H9 (cell line): Measurements from ENCODE around the gene UROS. TPM values are rescaled to one million over a fixed set of nuclear protein-coding genes. Genes with fewer than 3 reads are reported as not detected.

Experiments
- DNase-seq: peaks from one replicate; pipeline ENCODE4 v3.0.0-alpha.2; 2017
- H2AFZ ChIP-seq: one replicate; pipeline ENCODE4 v1.6.1; 2013; ENCODE audit warnings: mild to moderate bottlenecking, low read length, control low read depth, moderate library complexity
- H2AK5ac ChIP-seq: 2 replicates; pipeline ENCODE4 v1.6.1; 2013; ENCODE audit warnings: low read length, control low read depth, mixed read lengths; ENCODE audit not compliant: insufficient read length
- H2BK120ac ChIP-seq: one replicate; pipeline ENCODE4 v1.6.1; 2013; ENCODE audit warnings: low read depth, mild to moderate bottlenecking, low read length, control low read depth, inconsistent platforms; ENCODE audit not compliant: poor library complexity, severe bottlenecking
- H2BK12ac ChIP-seq: 2 replicates; pipeline ENCODE4 v1.6.1; 2013; ENCODE audit warnings: low read length, control low read depth, mixed read lengths, low read depth; ENCODE audit not compliant: insufficient read length
- H2BK15ac ChIP-seq: 2 replicates; pipeline ENCODE4 v1.6.1; 2013; ENCODE audit warnings: low read depth, low read length, control low read depth
- H2BK20ac ChIP-seq: one replicate; pipeline ENCODE4 v1.6.1; 2013; ENCODE audit warnings: low read depth, mild to moderate bottlenecking, low read length, control low read depth, inconsistent platforms; ENCODE audit not compliant: poor library complexity, severe bottlenecking
- H2BK5ac ChIP-seq: 2 replicates; pipeline ENCODE4 v1.6.1; 2013; ENCODE audit warnings: low read length, control low read depth, mixed read lengths; ENCODE audit not compliant: insufficient read length
- H3K14ac ChIP-seq: 2 replicates; pipeline ENCODE4 v1.6.1; 2013; ENCODE audit warnings: low read length, control low read depth; ENCODE audit not compliant: insufficient read depth
- H3K18ac ChIP-seq: 2 replicates; pipeline ENCODE4 v1.6.1; 2013; ENCODE audit warnings: low read depth, mild to moderate bottlenecking, mixed read lengths, low read length, control low read depth; ENCODE audit not compliant: insufficient read length
- H3K23ac ChIP-seq: 2 replicates; pipeline ENCODE4 v1.6.1; 2013; ENCODE audit warnings: low read length, control low read depth, mixed read lengths, low read depth; ENCODE audit not compliant: insufficient read length
- H3K23me2 ChIP-seq: 2 replicates; pipeline ENCODE4 v1.6.1; 2013; ENCODE audit warnings: low read depth, mild to moderate bottlenecking, mixed read lengths, low read length, control low read depth; ENCODE audit not compliant: insufficient read length, poor library complexity, severe bottlenecking
- H3K27ac ChIP-seq: 2 replicates; pipeline ENCODE4 v1.5.1; 2013; ENCODE audit warnings: low read length, control low read depth, mixed read lengths, low read depth; ENCODE audit not compliant: insufficient read length
- H3K27me3 ChIP-seq: 2 replicates; pipeline ENCODE4 v1.6.1; 2013; ENCODE audit warnings: low read length, control low read depth, inconsistent platforms; ENCODE audit not compliant: insufficient read depth
- H3K4ac ChIP-seq: 2 replicates; pipeline ENCODE4 v1.6.1; 2013; ENCODE audit warnings: low read depth, mild to moderate bottlenecking, control low read depth, inconsistent platforms, low read length, moderate library complexity
- H3K4me1 ChIP-seq: 2 replicates; pipeline ENCODE4 v1.6.1; 2013; ENCODE audit warnings: low read length, control low read depth, inconsistent platforms; ENCODE audit not compliant: insufficient read depth
- H3K4me2 ChIP-seq: 2 replicates; pipeline ENCODE4 v1.6.1; 2013; ENCODE audit warnings: low read length, control low read depth, mixed read lengths; ENCODE audit not compliant: insufficient read length, insufficient read depth
- H3K56ac ChIP-seq: 2 replicates; pipeline ENCODE4 v1.6.1; 2013; ENCODE audit warnings: low read depth, mild to moderate bottlenecking, mixed read lengths, low read length, control low read depth; ENCODE audit not compliant: insufficient read length
- H3K79me1 ChIP-seq: 2 replicates; pipeline ENCODE4 v1.6.1; 2013; ENCODE audit warnings: low read depth, mild to moderate bottlenecking, moderate library complexity, low read length, control low read depth, inconsistent platforms; ENCODE audit not compliant: insufficient read depth, poor library complexity, severe bottlenecking
- H3K79me2 ChIP-seq: 2 replicates; pipeline ENCODE4 v1.6.1; 2013; ENCODE audit warnings: low read length, control low read depth, inconsistent platforms; ENCODE audit not compliant: insufficient read depth
- H3K9ac ChIP-seq: 2 replicates; pipeline ENCODE4 v1.6.1; 2013; ENCODE audit warnings: low read length, control low read depth, mixed read lengths; ENCODE audit not compliant: insufficient read length; ENCODE audit errors: extremely low read depth
- H3K9me3 ChIP-seq: one replicate; pipeline ENCODE4 v1.6.1; 2013; ENCODE audit warnings: low read depth, low read length, inconsistent platforms; ENCODE audit not compliant: control insufficient read depth
- H3T11ph ChIP-seq: one replicate; pipeline ENCODE4 v1.6.1; 2013; ENCODE audit warnings: mild to moderate bottlenecking, low read length, control low read depth, inconsistent platforms
- H4K20me1 ChIP-seq: one replicate; pipeline ENCODE4 v1.6.1; 2013; ENCODE audit not compliant: control insufficient read depth, insufficient read length, insufficient read depth
- H4K5ac ChIP-seq: 2 replicates; pipeline ENCODE4 v1.6.1; 2013; ENCODE audit warnings: low read depth, mild to moderate bottlenecking, mixed read lengths, low read length, control low read depth; ENCODE audit not compliant: insufficient read length
- H4K8ac ChIP-seq: replicated peaks from 2 replicates; pipeline ENCODE4 v1.6.1; 2013; ENCODE audit warnings: low read length, control low read depth, mixed read lengths, low read depth; ENCODE audit not compliant: insufficient read length
- H4K91ac ChIP-seq: 2 replicates; pipeline ENCODE4 v1.6.1; 2013; ENCODE audit warnings: low read depth, mild to moderate bottlenecking, moderate library complexity, mixed read lengths, low read length, control low read depth; ENCODE audit not compliant: insufficient read length
- H3K27ac Mint-ChIP-seq, 3 experiments: 2 replicates in 2 of 3; 3 replicates in 1 of 3; pipeline ENCODE4 v1.8.0; 2020 to 2021; ENCODE audit warnings: mixed read lengths in 3 of 3, mild to moderate bottlenecking in 1 of 3, moderate library complexity in 1 of 3
- H3K27me3 Mint-ChIP-seq: 2 replicates; pipeline ENCODE4 v1.8.0; 2021; ENCODE audit warnings: low read depth, mild to moderate bottlenecking, moderate library complexity, mixed read lengths
- H3K36me3 Mint-ChIP-seq, 3 experiments: 2 replicates in 2 of 3; 3 replicates in 1 of 3; pipeline ENCODE4 v1.8.0; 2020 to 2021; ENCODE audit warnings: low read depth in 3 of 3, mixed read lengths in 3 of 3; ENCODE audit not compliant: insufficient read depth in 1 of 3
- H3K4me1 Mint-ChIP-seq, 2 experiments: 2 replicates each; pipeline ENCODE4 v1.8.0; 2020; ENCODE audit warnings: mixed read lengths in 2 of 2
- H3K4me3 Mint-ChIP-seq, 2 experiments: 2 replicates in 1 of 2; 3 replicates in 1 of 2; pipeline ENCODE4 v1.8.0; 2020 to 2021; ENCODE audit warnings: mild to moderate bottlenecking in 2 of 2, mixed read lengths in 2 of 2, moderate library complexity in 1 of 2
- H3K9me3 Mint-ChIP-seq, 2 experiments: 2 replicates in 1 of 2; 3 replicates in 1 of 2; pipeline ENCODE4 v1.8.0; 2020; ENCODE audit warnings: mild to moderate bottlenecking in 2 of 2, mixed read lengths in 2 of 2, moderate library complexity in 1 of 2
- CTCF ChIP-seq: fragments of 200-600 bp; sonication (generic); conservative IDR thresholded peaks from 3 replicates; pipeline ENCODE4 v1.8.0; 2021; ENCODE audit warnings: antibody characterized with exemption, mild to moderate bottlenecking
- WGBS: extraction: QIAGEN DNeasy Blood & Tissue Kit; methylation state at CpG from one replicate; pipeline ENCODE4 v1.1.7; 2013; ENCODE audit warnings: missing lambda C conversion rate, low lambda C conversion rate, mixed read lengths; ENCODE audit not compliant: insufficient read length; ENCODE audit errors: extremely low coverage; 5-methylcytosine and 5-hydroxymethylcytosine counted together
- total RNA-seq: library from RNA; stranded (reverse); gene quantifications from 2 replicates; pipeline ENCODE4 v1.2.1, GENCODE V29; 2021

Gene UROS
- total RNA-seq, 1 experiment from 2014 or later = 42.3 TPM

- no peak for DNase-seq
- Histone ChIP-seq H2BK20ac (no peak overlapping the region), H4K91ac (no peak overlapping the region), H3K9me3 (no peaks in the 10 kb centered on the region), H3T11ph (no peak overlapping the region), H3K18ac (no peak overlapping the region), H3K14ac (no peak overlapping the region), H3K23ac (no peak overlapping the region), H4K20me1 (no peaks in the 10 kb centered on the region), H3K4ac (no peak overlapping the region), H3K27me3 (no peaks in the 10 kb centered on the region), H3K79me1 (no peaks in the 10 kb centered on the region), H3K4me1 (no peaks in the 10 kb centered on the region), H2AFZ (no peak overlapping the region), H3K27ac (no peak overlapping the region), H3K23me2 (no peaks in the 10 kb centered on the region), H4K8ac (no peak overlapping the region), H4K5ac (no peak overlapping the region), H2BK120ac (no peak overlapping the region), H2BK15ac (no peak overlapping the region), H3K79me2 (no peaks in the 10 kb centered on the region), H3K4me2 (no peak overlapping the region), H2BK12ac (no peak overlapping the region), H3K9ac (no peak overlapping the region), H2AK5ac (no peak overlapping the region), H2BK5ac (no peak overlapping the region), H3K56ac (no peak overlapping the region)
- Mint-ChIP-seq H3K9me3 (no peaks in the 10 kb centered on the region), H3K4me1 (no peaks in the 10 kb centered on the region), H3K36me3 (peaks cover 0 to 7% (median 3%) of the 10 kb centered on the region in 3 experiments; a peak in 2 of 7 replicates), H3K27ac (no peak overlapping the region), H3K27me3 (no peaks in the 10 kb centered on the region), H3K4me3 (no peak overlapping the region)
- WGBS = no CpG with 5 or more reads among the region's 2 CpGs
- no peak for TF ChIP-seq CTCF
Observed at GRCh38 chr10:125857185-125857760, 34.2 kb upstream of the UROS start.
